ENCODE measurements around the gene KRTAP12-3.
"Not testable (repeated sequence)": the region's sequence is repeated elsewhere in the genome, so short reads cannot be mapped to it uniquely, and the experiment has no call there.

KRTAP12-3 gene

GRCh38 chr21:44696572-44696971 is 38.8 kb downstream of the KRTAP12-3 start:
- DNase-seq (ENCODE audit: low read depth) = no peak
- no peak overlapping the region for H3K4me3 ChIP-seq (replicated peaks; ENCODE audit: low read depth, low read length)
- TF ChIP-seq CTCF (IDR thresholded peaks at IDR 0.05; ENCODE audit: low read length, missing control alignments) = no peak

DNA sequence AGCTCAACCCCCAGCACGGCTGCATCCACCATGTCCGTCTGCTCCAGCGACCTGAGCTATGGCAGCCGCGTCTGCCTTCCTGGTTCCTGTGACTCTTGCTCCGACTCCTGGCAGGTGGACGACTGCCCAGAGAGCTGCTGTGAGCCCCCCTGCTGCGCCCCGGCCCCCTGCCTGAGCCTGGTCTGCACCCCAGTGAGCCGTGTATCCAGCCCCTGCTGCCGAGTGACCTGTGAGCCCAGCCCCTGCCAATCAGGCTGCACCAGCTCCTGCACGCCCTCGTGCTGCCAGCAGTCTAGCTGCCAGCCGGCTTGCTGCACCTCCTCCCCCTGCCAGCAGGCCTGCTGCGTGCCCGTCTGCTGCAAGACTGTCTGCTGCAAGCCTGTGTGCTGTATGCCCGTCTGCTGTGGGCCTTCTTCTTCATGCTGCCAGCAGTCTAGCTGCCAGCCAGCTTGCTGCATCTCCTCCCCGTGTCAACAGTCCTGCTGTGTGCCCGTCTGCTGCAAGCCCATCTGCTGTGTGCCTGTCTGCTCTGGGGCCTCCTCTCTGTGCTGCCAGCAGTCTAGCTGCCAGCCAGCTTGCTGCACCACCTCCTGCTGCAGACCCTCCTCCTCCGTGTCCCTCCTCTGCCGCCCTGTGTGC is 39.6 kb downstream of the KRTAP12-3 start, which contains the start of gene KRTAP10-12:
Gene KRTAP10-12 (plus strand): TSS at position 1 of the 639 bp plus-strand sequence. CDS start 30 bp downstream, at position 31.
- DNase-seq (ENCODE audit: low read depth); H3K4me3 ChIP-seq (replicated peaks; ENCODE audit: low read depth, low read length): not testable (repeated sequence)

GRCh38 chr21:44697811-44698734 is 40.3 kb downstream of the KRTAP12-3 start:
- no peak for TF ChIP-seq CTCF (IDR thresholded peaks at IDR 0.05; ENCODE audit: low read length, missing control alignments)
- DNase-seq (ENCODE audit: low read depth) = no peak
- H3K4me3 ChIP-seq (replicated peaks; ENCODE audit: low read depth, low read length) = no peak overlapping the region

GRCh38 chr21:44699502-44700001 is 41.8 kb downstream of the KRTAP12-3 start:
- H3K4me3 ChIP-seq (replicated peaks; ENCODE audit: low read depth, low read length) = no peak overlapping the region
- no peak for TF ChIP-seq CTCF (IDR thresholded peaks at IDR 0.05; ENCODE audit: low read length, missing control alignments)
- no peak for DNase-seq (ENCODE audit: low read depth)

- no peak for TF ChIP-seq CTCF (IDR thresholded peaks at IDR 0.05; ENCODE audit: low read length, missing control alignments)
- no peak overlapping the region for H3K4me3 ChIP-seq (replicated peaks; ENCODE audit: low read depth, low read length)
- no peak for DNase-seq (ENCODE audit: low read depth)
Observed at GRCh38 chr21:44700101-44701022, 42.6 kb downstream of the KRTAP12-3 start.

GRCh38 chr21:44701023-44701400 is 43.3 kb downstream of the KRTAP12-3 start:
- no peak overlapping the region for H3K4me3 ChIP-seq (replicated peaks; ENCODE audit: low read depth, low read length)
- no peak for TF ChIP-seq CTCF (IDR thresholded peaks at IDR 0.05; ENCODE audit: low read length, missing control alignments)
- DNase-seq (ENCODE audit: low read depth) = no peak
